CD4-positive, alpha-beta T cell (primary cell): Measurements from ENCODE around the gene TSPO2. TPM values are rescaled to one million over a fixed set of nuclear protein-coding genes. Genes with fewer than 3 reads are reported as not detected.

Experiments used
- ATAC-seq: fragments of 200-7000 bp; cut with Tn5 transposase; one replicate; pipeline ENCODE4 v1.10.0; 2022; ENCODE audit warnings: mild to moderate bottlenecking; ENCODE audit not compliant: poor library complexity
- CTCF ChIA-PET: fragments of 350-600 bp; sonication (Branson Sonifier 250); formaldehyde crosslinking; loops from one replicate; lab custom pipeline; 2021; ENCODE audit warnings: antibody characterized with exemption, inconsistent platforms; lab: Charles Lee
- POLR2A ChIA-PET: fragments of 350-600 bp; sonication (Branson Sonifier 250); formaldehyde crosslinking; loops from one replicate; lab custom pipeline; 2021; ENCODE audit warnings: antibody characterized with exemption, inconsistent platforms; lab: Charles Lee
- DNase-seq, 14 experiments: peaks; one replicate each; pipeline ENCODE4 v3.0.0-alpha.2; 2013 to 2020; ENCODE audit warnings: mixed read lengths in 2 of 14
- H3K27ac ChIP-seq, 2 donors: one replicate each; pipeline versions ENCODE4 v1.5.1 to v1.7.0; 2013; ENCODE audit warnings: low read length in 2 of 2, low read depth in 1 of 2, mild to moderate bottlenecking in 1 of 2
- H3K27me3 ChIP-seq, 2 experiments: 1 replicate in 1 of 2; 2 replicates in 1 of 2; pipeline versions ENCODE4 v1.6.1 to v1.7.0; 2013; ENCODE audit warnings: low read length in 2 of 2, control low read depth in 1 of 2, mild to moderate bottlenecking in 1 of 2, moderate library complexity in 1 of 2; ENCODE audit not compliant: insufficient read depth in 2 of 2, control insufficient read depth in 1 of 2
- H3K36me3 ChIP-seq: one replicate; pipeline ENCODE4 v1.6.1; 2013; ENCODE audit warnings: low read length, control low read depth; ENCODE audit not compliant: insufficient read depth
- H3K4me1 ChIP-seq: one replicate; pipeline ENCODE4 v1.6.1; 2013; ENCODE audit warnings: low read length, control low read depth; ENCODE audit not compliant: insufficient read depth
- H3K4me3 ChIP-seq: one replicate; pipeline ENCODE4 v1.5.1; 2013; ENCODE audit warnings: mild to moderate bottlenecking, low read length, moderate library complexity
- H3K9me3 ChIP-seq, 2 experiments: 1 replicate in 1 of 2; 2 replicates in 1 of 2; pipeline versions ENCODE4 v1.6.1 to v1.7.0; 2013; ENCODE audit warnings: low read length in 2 of 2, mild to moderate bottlenecking in 2 of 2, control low read depth in 1 of 2, moderate library complexity in 1 of 2; ENCODE audit not compliant: control insufficient read depth in 1 of 2, insufficient read depth in 1 of 2
- H3K27ac Mint-ChIP-seq: one replicate; pipeline ENCODE4 v1.8.0; 2020; ENCODE audit warnings: mixed read lengths
- H3K27me3 Mint-ChIP-seq: one replicate; pipeline ENCODE4 v1.8.0; 2021; ENCODE audit warnings: mixed read lengths
- H3K36me3 Mint-ChIP-seq: one replicate; pipeline ENCODE4 v1.8.0; 2021; ENCODE audit warnings: low read depth, mixed read lengths
- H3K4me1 Mint-ChIP-seq: one replicate; pipeline ENCODE4 v1.8.0; 2021; ENCODE audit warnings: low read depth, mixed read lengths
- H3K4me3 Mint-ChIP-seq: one replicate; pipeline ENCODE4 v1.8.0; 2020; ENCODE audit warnings: mild to moderate bottlenecking, mixed read lengths
- H3K9me3 Mint-ChIP-seq: one replicate; pipeline ENCODE4 v1.8.0; 2020; ENCODE audit warnings: mixed read lengths
- CTCF ChIP-seq: fragments of 200-600 bp; IDR thresholded peaks from one replicate; pipeline ENCODE4 v1.8.0; 2022; ENCODE audit warnings: antibody characterized with exemption, mild to moderate bottlenecking
- intact Hi-C, 2 experiments: fragments of 100-400 bp; cut with DNase I in 1 of 2; cut with micrococcal nuclease in 1 of 2; formaldehyde crosslinking; loops; one replicate each; pipeline versions ENCODE4 v1.15.1 to v1.9.0; 2023 to 2025; cut with DNase I, micrococcal nuclease
- total RNA-seq, 174 experiments: library from RNA in 2 of 174; stranded (reverse) in 2 of 174; gene quantifications; one replicate each; pipeline ENCODE4 v1.2.3 and lab custom pipeline; 2021 to 2026

TSPO2 gene
- total RNA-seq, 2 experiments from 2014 or later: not detected

- POLR2A ChIA-PET: interaction anchor here (2.5 kb wide), 1 partner anchor 46 kb away, joined by 25 read pairs; the partner anchor contains the start of genes NFYA and OARD1
- no peaks in the 10 kb centered on the region for H3K9me3 Mint-ChIP-seq
Measured at GRCh38 chr6:41025966-41026530, 16.2 kb upstream of the TSPO2 start.

GRCh38 chr6:41027241-41027640, 15.0 kb upstream of the TSPO2 start:
- peak overlapping the region; percentile 78 for H3K4me3 ChIP-seq
- POLR2A ChIA-PET: interaction anchor here (0.9 to 2.5 kb wide), 5 partner anchors 25 to 279 kb away, joined by 3 to 25 read pairs (median 9); partner anchors contain the start of genes APOBEC2, NFYA, OARD1 and TREML2
- CTCF ChIA-PET: interaction anchor here (1.2 to 2.0 kb wide), 6 partner anchors 9 to 47 kb away, joined by 4 to 9 read pairs (median 5); no protein-coding TSS in a partner anchor

More at GRCh38 chr6:41025966-41026530, 16.2 kb upstream of the TSPO2 start:
- Histone ChIP-seq H3K9me3 (no peaks in the 10 kb centered on the region), H3K36me3 (no peaks in the 10 kb centered on the region), H3K4me1 (peaks cover 23% of the 10 kb centered on the region), H3K27me3 (no peaks in the 10 kb centered on the region), H3K4me3 (no peak overlapping the region), H3K27ac (no peak overlapping the region)
- no peak for ATAC-seq
- no peak for DNase-seq
- peaks cover 31% of the 10 kb centered on the region for H3K4me1 Mint-ChIP-seq
- no peaks in the 10 kb centered on the region for H3K36me3 Mint-ChIP-seq
- TF ChIP-seq CTCF: no peak
- H3K27me3 Mint-ChIP-seq: no peaks in the 10 kb centered on the region
- H3K27ac Mint-ChIP-seq: peak overlapping the region; percentile 48
- peak overlapping the region; percentile 65 for H3K4me3 Mint-ChIP-seq
- intact Hi-C loops: loop anchor here in 1 of 2 experiments (5.0 kb wide), 2 partner anchors 1664 to 1679 kb away; no protein-coding TSS in a partner anchor
- CTCF ChIA-PET: no interaction called here

More at GRCh38 chr6:41027241-41027640, 15.0 kb upstream of the TSPO2 start:
- no peaks in the 10 kb centered on the region for H3K9me3 Mint-ChIP-seq
- peaks cover 33% of the 10 kb centered on the region for H3K4me1 Mint-ChIP-seq
- intact Hi-C loops: loop anchor here (1.0 to 5.0 kb wide), 3 partner anchors 21 to 1680 kb away; no protein-coding TSS in a partner anchor
- H3K27me3 Mint-ChIP-seq: no peaks in the 10 kb centered on the region
- peak overlapping the region in 1 of 2 donors; percentile 59 for H3K27ac ChIP-seq
- DNase-seq (no peak), ATAC-seq (no peak)
- H3K27me3 ChIP-seq: no peaks in the 10 kb centered on the region
- H3K4me3 Mint-ChIP-seq: peak overlapping the region; percentile 88
- peaks cover 23% of the 10 kb centered on the region for H3K4me1 ChIP-seq
- no peak for TF ChIP-seq CTCF
- H3K36me3 ChIP-seq: no peaks in the 10 kb centered on the region
- no peaks in the 10 kb centered on the region for H3K9me3 ChIP-seq
- peak overlapping the region; percentile 75 for H3K27ac Mint-ChIP-seq
- no peaks in the 10 kb centered on the region for H3K36me3 Mint-ChIP-seq
